ENCODE results near the gene SBF2.

The SBF2 gene

DNA sequence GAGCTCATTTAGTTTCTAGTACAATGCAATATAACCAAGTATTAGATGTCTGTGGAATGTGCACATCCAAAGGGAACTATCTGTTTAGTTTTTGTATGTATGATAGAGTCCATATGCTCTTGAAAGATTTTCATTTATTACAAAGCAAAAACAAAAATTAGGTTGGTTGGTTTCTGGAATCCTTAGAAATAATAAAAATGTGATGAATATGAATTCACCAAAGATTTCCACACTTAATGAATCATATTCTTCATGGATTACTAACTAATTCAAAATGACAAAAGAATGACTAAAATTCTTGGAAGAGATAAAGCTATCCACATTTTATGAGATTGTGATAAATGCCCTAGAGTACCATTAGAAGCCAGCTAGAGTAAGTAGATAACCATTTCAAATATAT lies 261.1 kb downstream of the SBF2 start:
- no peaks in the 10 kb centered on the region for H3K27me3 ChIP-seq (ENCODE audit: insufficient read depth, poor library complexity, severe bottlenecking)

DNA sequence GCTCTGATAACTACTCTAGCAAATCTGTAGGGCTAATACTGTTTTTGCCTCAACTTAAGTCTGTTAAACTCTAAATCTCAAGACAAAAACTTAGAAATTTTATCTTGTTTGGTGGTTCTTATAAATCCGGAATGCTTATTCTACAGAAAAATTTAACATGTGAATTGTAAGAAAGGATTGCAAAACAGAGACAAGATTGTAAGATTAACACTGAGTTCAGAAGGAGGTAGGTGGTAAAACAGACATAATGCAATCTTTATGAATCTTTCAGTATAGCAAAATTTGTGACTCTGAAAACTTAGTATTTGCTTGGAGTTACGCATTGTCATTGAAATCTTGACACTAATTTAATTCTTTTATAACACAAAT lies 263.9 kb downstream of the SBF2 start:
- Histone ChIP-seq H3K4me3 (replicated peaks; ENCODE audit: insufficient read depth, low read length) (no peak overlapping the region), H3K27me3 (ENCODE audit: insufficient read depth, poor library complexity, severe bottlenecking) (no peaks in the 10 kb centered on the region), H3K27ac (replicated peaks) (no peak overlapping the region)
- DNase-seq (ENCODE audit: low read depth in 1 of 2, low spot score in 1 of 2), result no peak
- TF ChIP-seq, protein P1, sequence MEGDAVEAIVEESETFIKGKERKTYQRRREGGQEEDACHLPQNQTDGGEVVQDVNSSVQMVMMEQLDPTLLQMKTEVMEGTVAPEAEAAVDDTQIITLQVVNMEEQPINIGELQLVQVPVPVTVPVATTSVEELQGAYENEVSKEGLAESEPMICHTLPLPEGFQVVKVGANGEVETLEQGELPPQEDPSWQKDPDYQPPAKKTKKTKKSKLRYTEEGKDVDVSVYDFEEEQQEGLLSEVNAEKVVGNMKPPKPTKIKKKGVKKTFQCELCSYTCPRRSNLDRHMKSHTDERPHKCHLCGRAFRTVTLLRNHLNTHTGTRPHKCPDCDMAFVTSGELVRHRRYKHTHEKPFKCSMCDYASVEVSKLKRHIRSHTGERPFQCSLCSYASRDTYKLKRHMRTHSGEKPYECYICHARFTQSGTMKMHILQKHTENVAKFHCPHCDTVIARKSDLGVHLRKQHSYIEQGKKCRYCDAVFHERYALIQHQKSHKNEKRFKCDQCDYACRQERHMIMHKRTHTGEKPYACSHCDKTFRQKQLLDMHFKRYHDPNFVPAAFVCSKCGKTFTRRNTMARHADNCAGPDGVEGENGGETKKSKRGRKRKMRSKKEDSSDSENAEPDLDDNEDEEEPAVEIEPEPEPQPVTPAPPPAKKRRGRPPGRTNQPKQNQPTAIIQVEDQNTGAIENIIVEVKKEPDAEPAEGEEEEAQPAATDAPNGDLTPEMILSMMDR (IDR thresholded peaks at IDR 0.05; ENCODE audit: insufficient read depth, low read length), result no peak
- TF ChIP-seq GABPA (IDR thresholded peaks at IDR 0.05; ENCODE audit: low read depth), result no peak
- TF ChIP-seq, protein P2, sequence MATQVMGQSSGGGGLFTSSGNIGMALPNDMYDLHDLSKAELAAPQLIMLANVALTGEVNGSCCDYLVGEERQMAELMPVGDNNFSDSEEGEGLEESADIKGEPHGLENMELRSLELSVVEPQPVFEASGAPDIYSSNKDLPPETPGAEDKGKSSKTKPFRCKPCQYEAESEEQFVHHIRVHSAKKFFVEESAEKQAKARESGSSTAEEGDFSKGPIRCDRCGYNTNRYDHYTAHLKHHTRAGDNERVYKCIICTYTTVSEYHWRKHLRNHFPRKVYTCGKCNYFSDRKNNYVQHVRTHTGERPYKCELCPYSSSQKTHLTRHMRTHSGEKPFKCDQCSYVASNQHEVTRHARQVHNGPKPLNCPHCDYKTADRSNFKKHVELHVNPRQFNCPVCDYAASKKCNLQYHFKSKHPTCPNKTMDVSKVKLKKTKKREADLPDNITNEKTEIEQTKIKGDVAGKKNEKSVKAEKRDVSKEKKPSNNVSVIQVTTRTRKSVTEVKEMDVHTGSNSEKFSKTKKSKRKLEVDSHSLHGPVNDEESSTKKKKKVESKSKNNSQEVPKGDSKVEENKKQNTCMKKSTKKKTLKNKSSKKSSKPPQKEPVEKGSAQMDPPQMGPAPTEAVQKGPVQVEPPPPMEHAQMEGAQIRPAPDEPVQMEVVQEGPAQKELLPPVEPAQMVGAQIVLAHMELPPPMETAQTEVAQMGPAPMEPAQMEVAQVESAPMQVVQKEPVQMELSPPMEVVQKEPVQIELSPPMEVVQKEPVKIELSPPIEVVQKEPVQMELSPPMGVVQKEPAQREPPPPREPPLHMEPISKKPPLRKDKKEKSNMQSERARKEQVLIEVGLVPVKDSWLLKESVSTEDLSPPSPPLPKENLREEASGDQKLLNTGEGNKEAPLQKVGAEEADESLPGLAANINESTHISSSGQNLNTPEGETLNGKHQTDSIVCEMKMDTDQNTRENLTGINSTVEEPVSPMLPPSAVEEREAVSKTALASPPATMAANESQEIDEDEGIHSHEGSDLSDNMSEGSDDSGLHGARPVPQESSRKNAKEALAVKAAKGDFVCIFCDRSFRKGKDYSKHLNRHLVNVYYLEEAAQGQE (IDR thresholded peaks at IDR 0.05; ENCODE audit: insufficient replicate concordance, low read depth), result no peak
- TF ChIP-seq SPI1 (IDR thresholded peaks at IDR 0.05; ENCODE audit: borderline replicate concordance, low read depth), result no peak
- TF ChIP-seq POLR2AphosphoS5 (IDR thresholded peaks at IDR 0.05; ENCODE audit: low read depth), result no peak

More for the DNA sequence above, 261.1 kb downstream of the SBF2 start:
- no peak for DNase-seq (ENCODE audit: low read depth in 1 of 2, low spot score in 1 of 2)
- TF ChIP-seq GABPA (IDR thresholded peaks at IDR 0.05; ENCODE audit: low read depth) (no peak), SPI1 (IDR thresholded peaks at IDR 0.05; ENCODE audit: borderline replicate concordance, low read depth) (no peak), POLR2AphosphoS5 (IDR thresholded peaks at IDR 0.05; ENCODE audit: low read depth) (no peak)
- TF ChIP-seq, protein P2 (IDR thresholded peaks at IDR 0.05; ENCODE audit: insufficient replicate concordance, low read depth), result no peak
- TF ChIP-seq, protein P1 (IDR thresholded peaks at IDR 0.05; ENCODE audit: insufficient read depth, low read length), result no peak
- Histone ChIP-seq H3K4me3 (replicated peaks; ENCODE audit: insufficient read depth, low read length) (no peak overlapping the region), H3K27ac (replicated peaks) (no peak overlapping the region)

DNA sequence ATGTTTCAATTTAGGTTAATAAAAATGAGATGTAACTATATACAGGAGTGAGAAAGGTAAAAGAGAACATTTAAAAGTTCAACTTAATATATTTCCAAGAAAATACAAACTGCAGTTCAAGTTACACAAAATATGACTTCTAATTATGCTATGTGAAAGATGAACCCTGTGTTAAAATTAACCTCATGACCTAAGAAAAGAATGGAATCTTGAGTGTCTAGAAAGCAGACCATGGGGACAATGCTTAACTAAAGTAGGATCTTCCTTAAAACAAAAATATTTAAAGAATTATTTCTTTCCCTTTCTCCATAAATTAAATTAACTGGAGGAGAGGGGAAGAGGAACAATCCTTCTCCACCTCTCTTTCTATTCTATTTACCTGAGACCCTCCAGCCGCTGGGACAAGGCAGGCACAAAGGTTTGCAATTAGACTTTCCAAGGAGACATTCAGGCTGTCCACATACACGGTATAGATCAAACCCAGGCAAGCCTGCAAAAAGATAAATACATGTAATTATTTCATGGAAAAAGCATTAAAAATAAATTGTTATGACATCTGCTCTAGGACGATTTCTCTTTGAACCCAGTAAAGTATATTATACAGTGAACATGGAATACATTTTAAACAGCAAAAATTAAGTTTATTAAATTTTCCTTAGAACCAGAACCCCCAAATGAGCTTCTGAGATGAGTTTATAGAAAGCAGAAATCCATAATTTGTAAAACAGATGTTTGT lies 264.5 kb downstream of the SBF2 start:
- Histone ChIP-seq H3K27ac (replicated peaks) (no peak overlapping the region), H3K27me3 (ENCODE audit: insufficient read depth, poor library complexity, severe bottlenecking) (no peaks in the 10 kb centered on the region), H3K4me3 (replicated peaks; ENCODE audit: insufficient read depth, low read length) (no peak overlapping the region)
- TF ChIP-seq GABPA (IDR thresholded peaks at IDR 0.05; ENCODE audit: low read depth) (no peak), POLR2AphosphoS5 (IDR thresholded peaks at IDR 0.05; ENCODE audit: low read depth) (no peak), SPI1 (IDR thresholded peaks at IDR 0.05; ENCODE audit: borderline replicate concordance, low read depth) (no peak)
- TF ChIP-seq, protein P1 (IDR thresholded peaks at IDR 0.05; ENCODE audit: insufficient read depth, low read length), result no peak
- TF ChIP-seq, protein P2 (IDR thresholded peaks at IDR 0.05; ENCODE audit: insufficient replicate concordance, low read depth), result no peak
- no peak for DNase-seq (ENCODE audit: low read depth in 1 of 2, low spot score in 1 of 2)
